Measurements from ENCODE around the gene NDUFA11.

DNA sequence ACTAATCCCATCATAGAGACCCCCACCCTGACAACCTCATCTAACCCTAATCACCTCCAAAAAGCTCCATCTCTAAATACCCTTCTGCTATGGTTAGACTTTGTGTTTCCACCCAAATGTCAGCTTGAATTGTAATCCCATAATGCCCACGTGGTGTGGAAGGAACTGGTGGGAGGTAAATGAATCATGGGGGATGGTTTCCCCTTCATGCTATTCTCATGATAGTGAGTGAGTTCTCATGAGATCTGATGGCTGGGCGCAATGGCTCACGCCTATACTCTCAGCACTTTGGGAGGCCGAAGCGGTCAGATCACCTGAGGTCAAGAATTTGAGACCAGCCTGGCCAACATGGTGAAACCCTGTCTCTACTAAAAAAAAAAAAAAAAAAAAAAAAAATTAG, 3.7 kb upstream of the NDUFA11 start:
- TF ChIP-seq, protein P1, sequence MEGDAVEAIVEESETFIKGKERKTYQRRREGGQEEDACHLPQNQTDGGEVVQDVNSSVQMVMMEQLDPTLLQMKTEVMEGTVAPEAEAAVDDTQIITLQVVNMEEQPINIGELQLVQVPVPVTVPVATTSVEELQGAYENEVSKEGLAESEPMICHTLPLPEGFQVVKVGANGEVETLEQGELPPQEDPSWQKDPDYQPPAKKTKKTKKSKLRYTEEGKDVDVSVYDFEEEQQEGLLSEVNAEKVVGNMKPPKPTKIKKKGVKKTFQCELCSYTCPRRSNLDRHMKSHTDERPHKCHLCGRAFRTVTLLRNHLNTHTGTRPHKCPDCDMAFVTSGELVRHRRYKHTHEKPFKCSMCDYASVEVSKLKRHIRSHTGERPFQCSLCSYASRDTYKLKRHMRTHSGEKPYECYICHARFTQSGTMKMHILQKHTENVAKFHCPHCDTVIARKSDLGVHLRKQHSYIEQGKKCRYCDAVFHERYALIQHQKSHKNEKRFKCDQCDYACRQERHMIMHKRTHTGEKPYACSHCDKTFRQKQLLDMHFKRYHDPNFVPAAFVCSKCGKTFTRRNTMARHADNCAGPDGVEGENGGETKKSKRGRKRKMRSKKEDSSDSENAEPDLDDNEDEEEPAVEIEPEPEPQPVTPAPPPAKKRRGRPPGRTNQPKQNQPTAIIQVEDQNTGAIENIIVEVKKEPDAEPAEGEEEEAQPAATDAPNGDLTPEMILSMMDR (IDR thresholded peaks at IDR 0.05) = no peak
- TF ChIP-seq POLR2AphosphoS5 (IDR thresholded peaks at IDR 0.05) = no peak
